Activated CD8-positive, alpha-beta memory T cell treated with anti-CD3 and anti-CD28 coated beads, Interleukin-2, amount 50 U/mL, for 24 hours (primary cell): ENCODE results near the gene GRHPR.
"Not testable (repeated sequence)": the region's sequence is repeated elsewhere in the genome, so short reads cannot be mapped to it uniquely, and the experiment has no call there.

Experiments
- DNase-seq: peaks from one replicate; pipeline ENCODE4 v3.0.0-alpha.2; 2020; ENCODE audit errors: extremely low read depth

Gene GRHPR

GRCh38 chr9:37421914-37422288 is 595 bp upstream of the GRHPR start:
- DNase-seq: no peak

GRCh38 chr9:37423508-37423907 is 1.0 kb downstream of the GRHPR start:
- DNase-seq: no peak

DNA sequence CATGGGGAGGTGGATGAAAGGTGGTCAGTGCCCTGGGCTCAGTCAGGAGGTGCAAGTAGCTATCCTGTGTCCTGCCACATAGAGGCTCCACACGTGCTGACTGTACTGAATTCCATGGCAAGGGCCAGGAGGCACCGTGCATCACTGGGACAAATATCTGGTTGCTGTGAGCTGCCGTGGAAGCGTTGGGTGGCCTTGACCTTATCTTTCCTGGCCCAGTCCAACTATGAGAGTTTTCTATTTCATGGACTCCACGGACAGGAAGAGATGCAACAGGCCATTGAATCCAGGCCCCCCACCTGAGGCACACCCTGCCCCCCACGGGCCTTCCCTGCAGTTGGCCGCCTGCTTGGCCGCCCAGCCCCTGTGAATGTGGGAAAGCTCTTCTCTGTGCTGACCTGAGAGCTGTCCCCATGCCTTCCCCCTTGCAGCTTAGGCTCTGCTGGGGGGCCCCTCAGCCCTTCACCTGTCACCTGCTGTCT is 1.7 kb downstream of the GRHPR start:
- no peak for DNase-seq

DNA sequence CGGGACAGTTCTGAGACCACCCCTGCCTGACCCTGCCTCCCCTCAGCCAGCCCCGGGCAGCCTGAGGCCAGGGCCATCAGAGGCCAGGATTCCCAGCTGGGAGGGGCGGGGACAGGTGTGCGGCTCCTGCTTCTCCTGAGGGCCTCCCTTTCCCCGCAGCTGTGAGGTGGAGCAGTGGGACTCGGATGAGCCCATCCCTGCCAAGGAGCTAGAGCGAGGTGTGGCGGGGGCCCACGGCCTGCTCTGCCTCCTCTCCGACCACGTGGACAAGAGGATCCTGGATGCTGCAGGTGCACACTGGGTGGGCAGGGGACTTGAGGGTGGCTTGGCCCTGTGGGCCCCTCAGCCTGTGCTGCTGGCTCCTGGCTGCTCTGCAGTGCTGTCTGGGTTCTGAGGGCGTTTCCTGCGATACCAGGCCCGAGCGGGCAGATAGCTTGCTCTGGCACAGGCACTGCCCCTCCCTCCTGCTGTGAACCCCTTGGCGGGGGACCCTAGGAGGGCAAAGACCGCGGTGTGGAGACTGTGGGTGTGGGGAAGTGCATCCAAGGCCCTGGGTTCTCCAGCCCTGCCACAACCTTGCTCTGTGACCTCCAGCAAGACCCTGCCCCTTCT is 2.3 kb downstream of the GRHPR start:
- DNase-seq: no peak

- DNase-seq: no peak
Observed at GRCh38 chr9:37425298-37425752, 2.8 kb downstream of the GRHPR start.

GRCh38 chr9:37426431-37426830 is 3.9 kb downstream of the GRHPR start:
- not testable (repeated sequence) for DNase-seq

DNA sequence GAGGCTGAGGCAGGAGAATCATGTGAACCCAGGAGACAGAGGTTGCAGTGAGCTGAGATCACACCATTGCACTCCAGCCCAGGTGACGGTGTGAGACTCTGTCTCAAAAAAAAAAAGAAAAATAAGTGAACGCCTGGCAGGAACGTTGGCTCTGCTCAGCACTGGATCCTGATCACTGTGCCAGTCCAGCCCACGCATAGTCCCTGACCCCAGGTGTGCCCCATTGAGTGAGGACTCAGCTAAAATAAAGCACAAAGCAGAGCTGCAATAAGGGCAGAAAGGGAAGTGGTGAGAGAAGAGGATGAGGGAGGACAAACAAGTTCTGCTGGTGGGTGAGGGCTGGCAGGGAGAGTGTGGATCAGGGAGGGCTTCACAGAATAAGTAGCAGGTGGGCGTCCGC is 4.3 kb downstream of the GRHPR start:
- no peak for DNase-seq

GRCh38 chr9:37428345-37428744 is 5.8 kb downstream of the GRHPR start:
- no peak for DNase-seq

- no peak for DNase-seq
Observed at GRCh38 chr9:37429441-37430285, 7.2 kb downstream of the GRHPR start.

- DNase-seq: no peak
Observed at GRCh38 chr9:37430841-37431597, 8.5 kb downstream of the GRHPR start.

DNA sequence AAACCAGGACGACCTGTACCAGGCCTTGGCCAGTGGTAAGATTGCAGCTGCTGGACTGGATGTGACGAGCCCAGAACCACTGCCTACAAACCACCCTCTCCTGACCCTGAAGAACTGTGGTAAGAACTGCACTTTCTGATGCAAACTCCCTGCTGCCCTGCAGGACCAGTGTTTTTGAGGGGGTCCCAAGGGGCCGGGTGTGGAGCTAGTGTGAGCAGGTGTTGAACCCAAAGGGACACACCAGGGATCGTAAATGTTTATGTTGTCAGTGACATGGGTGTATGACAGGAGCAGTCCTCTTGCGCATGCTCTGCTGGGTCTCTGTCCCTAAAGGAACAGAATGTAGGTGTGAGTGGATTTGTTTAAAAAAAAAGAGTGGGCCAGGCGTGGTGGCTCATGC is 9.5 kb downstream of the GRHPR start:
- DNase-seq: no peak

DNA sequence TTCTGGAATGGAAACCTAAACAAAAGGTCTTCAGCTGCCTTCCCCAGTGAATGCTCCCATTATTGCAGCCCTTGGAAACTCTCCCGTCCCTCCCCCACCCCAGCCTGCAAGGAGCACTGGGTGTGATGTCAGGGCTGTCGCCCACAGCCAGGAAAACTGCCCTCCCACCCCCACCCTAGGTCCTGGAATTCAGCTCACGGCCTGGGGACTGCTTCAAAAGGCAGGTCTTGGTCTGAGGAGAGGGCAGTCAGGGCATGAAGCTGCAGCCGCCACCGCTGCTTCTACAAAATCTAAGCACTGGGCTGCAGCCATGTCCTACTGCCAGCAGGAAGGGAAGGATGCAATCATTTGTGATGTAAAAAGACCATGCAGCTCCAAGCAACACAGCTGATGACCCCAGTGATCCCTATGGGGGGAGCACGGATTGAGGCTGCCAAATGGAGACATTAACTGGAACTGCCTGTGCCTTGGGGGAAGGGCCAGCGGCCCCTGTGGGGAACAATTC is 11.4 kb downstream of the GRHPR start:
- DNase-seq: no peak

DNA sequence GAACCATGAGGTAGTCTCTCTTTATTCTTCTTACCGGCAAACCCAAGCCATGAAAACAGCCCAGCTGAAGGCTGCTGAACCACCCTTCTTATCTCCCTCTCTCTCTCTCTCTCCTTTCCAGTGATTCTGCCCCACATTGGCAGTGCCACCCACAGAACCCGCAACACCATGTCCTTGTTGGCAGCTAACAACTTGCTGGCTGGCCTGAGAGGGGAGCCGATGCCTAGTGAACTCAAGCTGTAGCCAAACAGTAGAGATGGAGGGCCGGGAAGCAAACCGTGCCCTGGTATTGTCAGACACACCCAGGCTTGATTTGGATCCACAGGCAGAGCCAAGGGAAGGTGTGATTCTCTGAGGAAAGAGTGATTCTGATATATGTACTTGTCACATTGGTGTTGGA is 14.0 kb downstream of the GRHPR start:
- DNase-seq: no peak

- DNase-seq: no peak
Observed at GRCh38 chr9:37437010-37437409, 14.5 kb downstream of the GRHPR start.

- no peak for DNase-seq
Observed at GRCh38 chr9:37437621-37438020, 15.1 kb downstream of the GRHPR start.

DNA sequence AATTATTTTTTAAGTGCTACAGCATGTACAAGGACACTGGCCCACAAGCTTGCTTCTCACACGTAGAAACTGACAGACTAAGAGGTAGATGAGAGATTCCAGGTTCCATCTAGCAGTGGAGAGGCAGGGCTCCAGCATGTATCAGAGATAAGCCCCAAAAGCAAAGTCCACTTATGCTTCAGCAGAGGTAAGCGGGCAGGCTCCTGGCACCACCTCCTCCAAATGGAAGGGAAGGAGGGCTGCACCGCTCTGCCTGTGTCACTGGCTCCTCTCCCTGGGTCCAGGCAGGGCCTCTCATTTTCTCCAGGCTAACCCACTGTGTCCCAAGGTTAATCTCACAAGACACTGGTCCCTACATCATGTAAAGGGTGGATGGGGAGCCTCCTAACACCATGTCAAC is 15.9 kb downstream of the GRHPR start:
- no peak for DNase-seq

DNA sequence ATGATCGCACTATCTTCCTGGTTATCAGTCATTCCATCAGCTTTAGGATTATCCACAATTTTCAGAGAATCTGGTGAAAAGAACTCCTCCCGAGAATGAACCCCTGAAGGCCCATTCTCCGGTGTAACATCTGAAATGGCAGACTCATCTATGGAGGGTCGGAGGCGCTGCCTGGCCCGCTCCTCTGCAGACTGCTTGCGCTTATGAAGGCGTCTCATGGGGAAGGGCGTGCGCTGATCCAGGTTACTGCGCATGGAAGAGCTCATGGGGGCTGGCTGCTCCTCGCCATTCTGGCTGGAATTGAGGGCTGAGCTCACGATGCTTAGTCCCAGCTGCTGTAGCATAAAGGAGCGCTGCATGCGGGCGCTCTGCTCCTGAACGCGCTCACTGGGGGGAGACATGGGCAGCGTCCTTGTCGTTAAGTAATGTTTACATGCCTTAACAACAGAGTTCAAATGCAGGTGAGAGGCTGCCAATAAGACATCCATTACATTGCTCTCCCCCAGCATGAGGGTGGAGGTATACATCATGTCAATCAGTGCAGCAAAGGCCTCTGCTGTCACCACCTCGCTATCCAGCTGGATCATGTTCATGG is 19.4 kb downstream of the GRHPR start:
- no peak for DNase-seq

DNA sequence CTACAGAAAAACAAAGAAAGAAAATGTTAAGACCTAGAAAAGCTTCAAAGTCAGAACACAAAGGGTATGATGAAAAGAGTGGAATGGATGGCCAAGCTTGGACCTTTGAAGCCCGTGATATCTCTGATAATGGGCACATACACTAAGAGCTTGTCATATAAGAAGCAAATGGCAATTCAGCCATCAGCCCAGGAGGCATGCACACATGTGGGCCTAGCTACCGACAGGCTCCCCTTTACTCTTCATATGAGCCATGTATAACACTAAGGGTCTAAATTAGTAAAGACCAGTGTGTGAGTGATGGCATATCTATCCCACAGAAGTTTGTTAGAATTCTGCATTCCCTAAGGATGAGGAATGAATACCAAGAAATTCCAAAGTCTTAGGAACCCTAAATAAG is 20.1 kb downstream of the GRHPR start:
- DNase-seq: no peak

GRCh38 chr9:37443566-37443965 is 21.1 kb downstream of the GRHPR start:
- no peak for DNase-seq

- DNase-seq: no peak
Observed at GRCh38 chr9:37444890-37445289, 22.4 kb downstream of the GRHPR start.

DNA sequence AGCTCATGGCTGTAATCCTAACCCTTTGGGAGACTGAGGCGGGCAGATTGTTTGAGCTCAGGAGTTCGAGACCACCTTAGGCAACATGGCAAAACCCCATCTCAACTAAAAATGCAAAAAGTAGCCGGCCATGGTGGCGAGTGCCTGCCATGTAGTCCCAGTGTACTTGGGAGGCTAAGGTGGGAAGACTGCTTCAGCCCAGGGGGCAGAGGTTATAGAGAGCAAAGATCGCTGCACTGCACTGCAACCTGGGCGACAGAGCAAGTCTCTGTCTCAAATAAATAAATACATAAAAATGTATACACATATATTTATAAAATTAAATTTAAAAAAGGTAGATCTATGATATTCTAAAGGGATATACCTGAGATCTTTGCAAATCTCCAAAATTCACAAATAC is 23.3 kb downstream of the GRHPR start:
- DNase-seq: no peak

GRCh38 chr9:37446401-37446800 is 23.9 kb downstream of the GRHPR start:
- DNase-seq: no peak
